NOMO-1 (cell line): ENCODE measurements around the gene ZBTB1.
"Not testable (repeated sequence)": the region's sequence is repeated elsewhere in the genome, so short reads cannot be mapped to it uniquely, and the experiment has no call there.

Source experiments
- DNase-seq, 2 experiments: peaks; one replicate each; lab custom pipeline; 2025; ENCODE audit not compliant: unreplicated experiment in 2 of 2; lab: John Stamatoyannopoulos, UW

Gene ZBTB1

GRCh38 chr14:64496764-64497163 is 7.8 kb upstream of the ZBTB1 start:
- DNase-seq = no peak

GRCh38 chr14:64500088-64500487 is 4.5 kb upstream of the ZBTB1 start:
- no peak for DNase-seq

- peak in 1 of 2 experiments; percentile 20 for DNase-seq
These were observed 3.0 kb upstream of the ZBTB1 start for GRCh38 chr14:64501411-64502171.

GRCh38 chr14:64502456-64502855 is 2.1 kb upstream of the ZBTB1 start:
- no peak for DNase-seq

GRCh38 chr14:64502887-64503433 is 1.6 kb upstream of the ZBTB1 start:
- DNase-seq = no peak

- peak; percentile 82 to 89 for DNase-seq
These were observed 898 bp upstream of the ZBTB1 start, which contains the start of gene ZBTB25 for GRCh38 chr14:64503434-64504309. Gene ZBTB25 (minus strand): TSS chr14:64503838. CDS start chr14:64490533, 13,305 bp downstream.

- DNase-seq = peak; percentile 80 to 89
These were observed 576 bp downstream of the ZBTB1 start for GRCh38 chr14:64504897-64505794.

- peak in 1 of 2 experiments; percentile 28 for DNase-seq
These were observed 2.2 kb downstream of the ZBTB1 start for GRCh38 chr14:64506721-64507120.

GRCh38 chr14:64507376-64508156 is 3.0 kb downstream of the ZBTB1 start:
- no peak for DNase-seq

- peak; percentile 9 to 57 for DNase-seq
These were observed 3.7 kb downstream of the ZBTB1 start for GRCh38 chr14:64508215-64508776.

- no peak for DNase-seq
These were observed 4.5 kb downstream of the ZBTB1 start for GRCh38 chr14:64509036-64509435.

GRCh38 chr14:64510825-64511671 is 6.5 kb downstream of the ZBTB1 start:
- peak; percentile 27 to 78 for DNase-seq

- DNase-seq = no peak
These were observed 8.7 kb downstream of the ZBTB1 start for GRCh38 chr14:64513271-64513670.

- DNase-seq = no peak
These were observed 10.5 kb downstream of the ZBTB1 start for GRCh38 chr14:64515053-64515452.

- no peak for DNase-seq
These were observed 12.4 kb downstream of the ZBTB1 start for GRCh38 chr14:64516969-64517368.

- DNase-seq = not testable (repeated sequence)
These were observed 13.1 kb downstream of the ZBTB1 start for GRCh38 chr14:64517667-64518066.

GRCh38 chr14:64518229-64518628 is 13.7 kb downstream of the ZBTB1 start:
- DNase-seq = no peak

- DNase-seq = no peak
These were observed 16.1 kb downstream of the ZBTB1 start for GRCh38 chr14:64520699-64521098.
